NCI-H1092 (cell line): Measurements from ENCODE around the gene CNDP2.
"Not testable (repeated sequence)": the region's sequence is repeated elsewhere in the genome, so short reads cannot be mapped to it uniquely, and the experiment has no call there.

Experiments used
- DNase-seq: peaks from one replicate; lab custom pipeline; 2025; lab: John Stamatoyannopoulos, UW

Gene CNDP2

GRCh38 chr18:74518456-74519295 is 22.5 kb downstream of the CNDP2 start:
- DNase-seq, result no peak

- no peak for DNase-seq
These were observed 23.3 kb downstream of the CNDP2 start for GRCh38 chr18:74519320-74520095.

GRCh38 chr18:74520096-74520833 is 24.1 kb downstream of the CNDP2 start:
- no peak for DNase-seq

- DNase-seq, result no peak
These were observed 25.0 kb downstream of the CNDP2 start for GRCh38 chr18:74521068-74521725.

DNA sequence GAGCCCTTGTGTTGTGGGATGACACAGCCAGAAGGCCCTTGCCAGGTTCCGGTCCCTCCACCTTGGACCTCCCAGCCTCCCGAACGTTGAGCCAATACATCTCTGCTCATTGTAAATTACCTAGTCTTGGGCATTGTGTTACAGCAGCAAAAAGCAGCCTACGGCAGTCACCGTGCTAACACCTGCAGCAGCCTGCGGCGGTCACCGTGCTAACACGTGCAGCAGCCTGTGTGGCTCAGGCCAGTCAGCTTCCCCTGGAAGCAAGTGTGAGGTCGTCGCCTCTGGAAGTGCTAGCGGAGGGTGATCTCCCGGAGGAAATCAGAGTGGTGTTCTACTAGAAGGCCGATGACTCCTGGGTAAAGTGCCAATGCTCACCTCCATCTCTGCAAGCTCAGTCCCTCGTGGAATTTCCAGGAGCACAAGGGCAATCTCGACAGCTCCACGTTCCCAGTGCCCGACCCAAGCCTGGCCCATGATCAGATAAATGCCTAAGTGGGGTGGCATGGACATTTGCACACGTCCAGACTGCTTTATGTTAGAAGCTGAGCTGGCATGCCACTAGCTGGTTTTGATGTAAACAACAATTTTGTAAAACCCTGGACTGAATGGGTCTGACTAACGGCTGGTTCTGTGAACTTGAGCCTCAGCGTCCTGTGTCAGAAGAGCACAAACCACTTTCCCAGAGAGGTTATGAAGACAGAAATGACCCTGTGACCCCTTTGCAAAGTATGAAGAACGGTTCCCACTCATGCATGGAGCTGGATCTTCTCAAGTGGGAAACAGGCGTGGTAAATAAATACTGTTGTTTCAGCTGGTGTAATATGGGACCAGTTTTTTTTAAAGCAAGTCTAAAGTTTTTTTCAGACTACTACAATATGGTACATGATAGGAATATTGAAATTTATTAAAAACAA is 26.7 kb downstream of the CNDP2 start:
- no peak for DNase-seq

DNA sequence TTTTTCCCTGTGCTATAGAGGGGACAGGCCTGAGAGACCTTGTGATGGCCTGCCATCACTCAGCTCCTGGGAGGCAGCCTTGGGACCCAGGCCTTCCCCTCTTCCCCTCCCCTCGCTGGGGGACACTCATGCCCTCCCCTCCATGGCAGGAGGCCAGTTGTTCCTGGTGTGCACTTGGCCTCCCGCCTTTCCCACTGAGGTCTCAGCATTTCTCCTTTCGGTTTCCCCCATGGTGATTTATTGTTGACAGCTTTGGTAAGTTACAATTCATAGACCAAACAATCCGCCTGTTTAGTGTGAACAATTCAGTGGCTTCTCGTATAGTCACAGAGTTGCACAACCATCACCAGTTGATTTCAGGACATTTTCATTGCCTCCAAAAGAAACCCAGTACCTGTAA is 27.9 kb downstream of the CNDP2 start:
- DNase-seq, result peak; percentile 11

- not testable (repeated sequence) for DNase-seq
These were observed 28.8 kb downstream of the CNDP2 start for GRCh38 chr18:74524915-74525314.

DNA sequence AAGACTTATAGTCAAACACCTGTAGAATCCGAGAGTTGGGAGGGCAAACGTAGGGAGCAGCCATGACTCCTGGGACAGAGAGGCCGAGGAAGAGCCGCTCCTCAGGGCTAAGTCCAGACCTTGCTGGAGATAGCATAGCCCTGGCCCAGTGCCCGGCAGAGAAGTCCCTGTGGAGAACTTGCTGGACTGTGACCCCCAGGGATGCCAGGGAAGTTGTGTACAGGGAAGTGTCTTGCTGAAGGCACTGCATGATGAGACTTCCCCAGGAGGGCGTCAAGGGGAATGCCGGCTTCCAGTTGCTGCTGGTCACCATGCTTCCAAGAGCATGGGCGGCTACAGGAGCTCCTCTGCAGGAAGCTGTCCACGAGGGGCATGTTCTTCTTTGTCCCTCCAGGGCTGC is 29.6 kb downstream of the CNDP2 start:
- no peak for DNase-seq

DNA sequence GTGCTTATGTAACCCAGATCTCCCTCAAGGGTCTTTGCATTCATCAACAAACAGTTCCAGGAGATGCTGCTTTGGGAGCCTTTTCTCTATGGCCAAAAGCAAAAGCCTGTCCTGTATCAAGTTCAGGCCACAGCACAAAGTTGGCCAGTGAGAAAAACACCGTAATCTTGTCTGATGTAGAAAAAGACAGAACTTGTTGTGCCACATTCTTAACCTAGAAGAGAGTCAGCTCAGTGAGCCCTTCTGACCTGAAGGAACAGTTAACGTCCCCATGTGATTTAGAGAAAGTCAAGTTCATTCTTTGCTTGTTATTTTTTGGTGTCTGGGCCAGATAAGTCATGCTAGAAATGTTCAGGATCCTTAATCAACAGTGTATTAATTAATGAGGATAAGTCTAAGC is 30.3 kb downstream of the CNDP2 start:
- DNase-seq, result no peak

DNA sequence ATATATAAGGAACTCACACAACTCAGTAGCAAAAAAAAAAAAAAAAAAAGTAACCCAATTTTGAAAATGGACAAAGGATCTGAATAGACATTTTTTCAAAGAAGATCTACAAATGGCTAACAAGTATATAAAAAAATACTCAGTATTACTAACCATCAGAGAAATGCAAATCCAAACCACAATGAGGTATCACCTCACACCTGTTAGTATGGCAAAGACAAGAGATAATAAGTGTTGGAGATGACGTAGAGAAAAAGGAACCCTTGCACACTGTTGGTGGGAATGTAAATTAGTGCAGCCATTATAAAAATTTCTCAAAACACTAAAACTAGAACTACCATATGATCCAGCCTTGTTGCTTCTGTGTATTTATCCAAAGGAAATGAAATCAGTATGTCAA is 32.3 kb downstream of the CNDP2 start:
- no peak for DNase-seq

- DNase-seq, result no peak
These were observed 32.8 kb downstream of the CNDP2 start for GRCh38 chr18:74528913-74529312.

DNA sequence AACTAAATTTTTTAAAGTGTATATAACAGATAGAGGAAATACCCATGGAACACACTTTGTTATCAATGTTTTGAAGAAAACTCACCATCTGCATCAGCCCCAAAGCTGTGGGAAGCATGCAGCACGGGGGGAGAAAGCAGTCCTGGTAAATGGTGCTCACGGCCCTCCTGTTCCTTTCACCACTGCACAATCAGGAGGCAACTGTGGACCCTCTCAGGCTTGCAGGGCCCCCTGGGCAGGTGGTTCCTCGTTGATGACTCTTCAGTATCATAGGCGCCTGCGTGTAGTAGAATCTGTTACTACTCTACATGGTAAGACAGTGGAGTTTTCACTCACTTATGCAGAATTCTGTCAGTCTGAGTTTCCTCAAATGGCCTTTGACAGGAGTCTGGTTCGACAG is 33.2 kb downstream of the CNDP2 start:
- DNase-seq, result no peak

GRCh38 chr18:74529811-74530583 is 33.8 kb downstream of the CNDP2 start:
- DNase-seq, result no peak

DNA sequence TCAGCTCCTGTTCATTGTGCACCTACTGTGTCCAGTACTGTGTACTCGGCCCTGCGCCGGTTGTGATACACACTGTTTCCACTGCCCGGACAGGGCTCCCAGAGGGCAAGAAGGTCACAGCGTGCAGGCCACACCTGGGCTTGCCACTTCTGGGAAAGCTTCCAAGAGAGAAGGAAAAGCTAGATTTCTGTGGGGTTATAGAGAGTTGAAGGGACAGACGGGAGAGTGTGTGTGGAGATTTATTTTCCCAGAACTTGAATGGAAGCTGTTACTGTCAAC is 34.4 kb downstream of the CNDP2 start:
- no peak for DNase-seq

DNA sequence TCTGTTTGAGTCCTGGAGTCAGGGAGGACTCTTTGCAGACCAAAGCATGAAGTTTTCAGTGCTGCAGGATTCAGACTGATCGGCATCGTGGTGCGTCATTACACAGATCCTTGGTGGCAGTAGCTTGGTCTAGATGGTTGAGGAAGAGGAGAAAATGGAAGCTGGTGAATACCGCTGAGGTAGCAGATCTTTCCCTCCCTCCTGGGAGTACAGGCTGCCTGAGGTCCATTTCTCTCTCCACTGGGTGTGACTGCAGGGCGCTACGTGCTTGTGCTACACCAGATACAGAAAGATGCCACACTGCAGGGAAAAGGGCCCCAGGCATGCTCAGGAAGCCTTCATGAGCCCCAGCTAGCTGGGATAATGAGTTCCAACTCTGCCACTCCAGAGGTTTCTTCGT is 34.9 kb downstream of the CNDP2 start:
- DNase-seq, result no peak

DNA sequence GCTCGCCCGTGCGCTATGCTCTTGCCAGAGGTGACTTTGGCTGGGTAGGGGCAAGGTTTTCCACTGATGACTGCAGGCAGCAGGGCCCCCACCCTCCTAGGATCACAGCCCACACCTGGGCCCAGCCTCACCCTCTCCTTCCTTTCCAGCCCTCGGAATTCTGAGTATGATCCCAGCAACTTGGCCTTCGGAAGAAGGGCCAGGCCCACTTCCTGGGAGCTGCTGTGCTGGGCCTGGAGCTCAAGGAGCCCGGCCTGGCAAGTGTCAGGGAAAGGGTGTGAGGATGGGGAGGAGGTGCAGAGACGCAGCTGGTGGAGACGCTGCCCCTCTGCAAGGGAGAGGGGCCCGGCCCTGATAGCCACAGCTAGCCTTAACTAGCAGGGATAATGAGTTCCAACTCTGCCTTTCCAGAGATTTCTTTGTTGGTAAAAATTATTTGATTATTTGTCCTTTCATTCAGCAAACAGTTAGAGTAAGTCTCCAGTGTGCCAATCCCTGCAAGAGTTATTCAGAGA is 36.4 kb downstream of the CNDP2 start:
- DNase-seq, result no peak

- no peak for DNase-seq
These were observed 37.5 kb downstream of the CNDP2 start for GRCh38 chr18:74533666-74534065.

DNA sequence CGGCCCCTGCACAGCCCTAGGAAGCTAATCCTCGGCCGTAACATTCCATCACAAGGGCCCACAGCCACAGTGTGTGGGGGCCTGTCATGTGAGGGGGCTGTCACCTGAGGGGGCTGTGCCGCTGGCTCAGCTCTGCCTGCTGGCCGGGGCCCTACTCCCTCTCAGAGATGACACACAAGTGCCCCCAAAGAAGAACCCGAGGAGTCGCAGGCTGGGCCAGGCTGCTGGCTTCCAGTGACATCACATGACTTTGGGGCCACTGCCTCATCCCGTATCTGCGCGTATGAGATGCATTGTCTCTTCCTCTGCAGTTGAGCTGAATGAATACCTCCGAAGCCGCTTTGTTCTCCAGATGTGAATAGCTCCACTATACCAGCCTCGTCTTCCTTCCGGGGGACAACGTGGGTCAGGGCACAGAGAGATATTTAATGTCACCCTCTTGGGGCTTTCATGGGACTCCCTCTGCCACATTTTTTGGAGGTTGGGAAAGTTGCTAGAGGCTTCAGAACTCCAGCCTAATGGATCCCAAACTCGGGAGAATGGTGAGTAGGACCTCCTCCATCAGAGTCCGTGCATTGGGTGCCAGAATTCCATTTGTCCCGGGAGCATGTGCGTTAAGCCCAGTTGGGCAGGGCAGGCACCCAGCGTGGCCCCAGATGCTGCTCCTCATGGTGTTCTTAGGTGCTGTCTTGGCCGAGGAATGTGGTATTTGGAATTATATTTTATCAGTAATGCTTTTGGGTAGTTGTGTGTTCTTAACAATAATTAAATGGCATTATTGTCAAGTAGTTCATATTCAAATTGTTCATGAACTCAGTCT is 38.2 kb downstream of the CNDP2 start, which contains the start of gene CNDP1:
TSS of gene CNDP1 (plus strand) at position 351 of the 820 bp plus-strand sequence. CDS start at position 519, 168 bp downstream.
- DNase-seq, result no peak

GRCh38 chr18:74534981-74535649 is 39.0 kb downstream of the CNDP2 start:
- DNase-seq, result no peak
